ENCODE measurements around the gene CNIH1. TPM values are rescaled to one million over a fixed set of nuclear protein-coding genes. Genes with fewer than 3 reads are reported as not detected.
A peak's percentile ranks its signal among the peaks of the same experiment; 100 is the strongest.

The CNIH1 gene
- total RNA-seq = 87.3 and 128 TPM in 2 replicates
- 87.2 and 106 TPM in 2 replicates for polyA plus RNA-seq

DNA sequence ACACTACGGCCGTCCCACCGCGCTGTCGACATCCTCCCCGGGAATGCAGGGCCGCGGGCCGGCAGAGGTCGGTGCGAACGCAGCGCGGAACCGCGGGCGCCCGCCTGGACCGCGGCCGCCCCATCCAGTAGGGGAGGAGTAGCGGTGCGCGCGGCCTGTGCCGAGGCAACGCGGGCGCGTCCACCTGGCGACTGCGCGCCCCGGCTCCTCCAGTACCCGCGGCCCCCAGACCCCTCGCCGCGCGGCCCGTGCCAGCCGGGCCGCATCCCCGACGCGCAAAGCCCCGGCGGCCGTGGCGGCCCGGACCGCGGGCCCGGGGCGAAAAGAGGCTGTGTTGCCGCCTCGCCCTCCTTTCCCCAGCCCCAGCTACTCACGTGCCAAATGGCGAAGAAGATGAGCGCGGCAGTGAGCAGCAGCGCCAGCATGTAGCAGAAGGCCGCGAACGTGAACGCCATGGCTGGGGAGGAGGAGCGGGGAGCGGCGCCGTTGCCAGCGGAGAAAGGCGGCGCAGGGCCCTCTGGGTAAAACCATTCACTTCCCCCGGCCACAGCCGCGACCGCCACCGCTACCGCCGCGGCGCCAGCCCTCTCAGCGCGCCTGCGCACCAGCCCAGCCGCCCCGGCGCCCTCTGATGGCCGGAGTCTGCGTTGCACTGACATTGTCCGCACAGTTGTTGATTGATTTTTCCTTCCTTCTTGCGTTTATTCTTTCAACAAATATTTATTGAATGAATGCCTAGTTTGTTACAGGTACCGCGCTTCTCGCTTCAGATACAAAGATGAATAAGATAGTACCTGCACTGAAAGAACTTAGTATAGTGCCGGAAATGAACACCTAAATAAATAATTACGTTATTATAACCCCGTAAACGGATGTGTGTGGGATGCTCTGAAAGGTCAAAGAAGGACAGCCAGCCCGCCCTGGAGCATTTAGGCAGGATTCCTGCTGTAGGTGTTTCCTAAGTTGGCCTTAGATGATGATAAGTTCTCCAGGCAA, at the start of gene CNIH1:
Gene CNIH1 (minus strand): TSS at position 502 of the 996 bp plus-strand sequence. CDS start 47 bp downstream, at position 455.
- Histone ChIP-seq H3K27me3 (no peaks in the 10 kb centered on the region), H3K36me3 (no peaks in the 10 kb centered on the region), H3K4me3 (peak within 1 kb of the TSS; percentile 69), H3K27ac (peak within 1 kb of the TSS; percentile 95), H3K4me1 (ENCODE audit: low read depth) (peaks cover 10% of the 10 kb centered on the region), H3K9me3 (ENCODE audit: low read depth) (no peaks in the 10 kb centered on the region)
- TF ChIP-seq, protein P1, sequence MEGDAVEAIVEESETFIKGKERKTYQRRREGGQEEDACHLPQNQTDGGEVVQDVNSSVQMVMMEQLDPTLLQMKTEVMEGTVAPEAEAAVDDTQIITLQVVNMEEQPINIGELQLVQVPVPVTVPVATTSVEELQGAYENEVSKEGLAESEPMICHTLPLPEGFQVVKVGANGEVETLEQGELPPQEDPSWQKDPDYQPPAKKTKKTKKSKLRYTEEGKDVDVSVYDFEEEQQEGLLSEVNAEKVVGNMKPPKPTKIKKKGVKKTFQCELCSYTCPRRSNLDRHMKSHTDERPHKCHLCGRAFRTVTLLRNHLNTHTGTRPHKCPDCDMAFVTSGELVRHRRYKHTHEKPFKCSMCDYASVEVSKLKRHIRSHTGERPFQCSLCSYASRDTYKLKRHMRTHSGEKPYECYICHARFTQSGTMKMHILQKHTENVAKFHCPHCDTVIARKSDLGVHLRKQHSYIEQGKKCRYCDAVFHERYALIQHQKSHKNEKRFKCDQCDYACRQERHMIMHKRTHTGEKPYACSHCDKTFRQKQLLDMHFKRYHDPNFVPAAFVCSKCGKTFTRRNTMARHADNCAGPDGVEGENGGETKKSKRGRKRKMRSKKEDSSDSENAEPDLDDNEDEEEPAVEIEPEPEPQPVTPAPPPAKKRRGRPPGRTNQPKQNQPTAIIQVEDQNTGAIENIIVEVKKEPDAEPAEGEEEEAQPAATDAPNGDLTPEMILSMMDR (IDR thresholded peaks at IDR 0.05; ENCODE audit: low read depth, low read length) = peak; percentile 94
- peak; percentile 95 to 96 for DNase-seq (ENCODE audit: low read depth in 1 of 2, low spot score in 1 of 2)

DNA sequence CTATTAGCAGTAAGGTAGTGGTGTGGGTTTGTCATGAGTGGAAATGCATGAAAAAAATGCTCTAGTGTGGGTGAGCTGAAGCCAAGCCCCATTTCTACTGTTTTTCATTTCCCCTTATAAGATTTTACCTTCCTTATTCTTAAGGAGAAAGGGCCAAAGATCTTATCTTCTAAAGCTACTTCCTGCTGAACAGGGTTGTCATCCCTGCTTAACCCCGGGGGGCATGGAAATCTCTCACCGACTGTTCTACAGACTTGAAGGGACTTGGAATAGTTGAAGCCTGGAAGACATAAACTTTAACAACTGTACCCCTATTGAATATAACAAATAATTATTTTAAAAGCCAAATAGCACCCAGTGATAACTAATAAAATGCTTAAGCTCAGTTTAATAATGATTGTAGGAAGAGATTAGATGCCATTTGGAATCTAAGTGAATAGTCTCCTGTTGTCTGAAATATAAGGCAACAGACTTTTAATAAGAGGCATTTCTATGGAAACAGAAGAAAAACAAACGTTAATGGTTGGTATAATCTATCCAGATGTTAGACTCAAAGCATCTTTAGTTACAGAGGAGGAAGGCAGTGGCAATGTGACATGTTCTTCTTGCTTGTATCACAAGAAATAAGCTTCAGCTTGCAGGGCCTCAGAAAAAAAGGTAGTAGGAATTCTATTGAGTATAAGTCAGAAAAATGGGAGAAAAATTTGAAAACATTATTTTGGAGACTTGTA, 49.4 kb upstream of the CNIH1 start:
- Histone ChIP-seq H3K36me3 (no peaks in the 10 kb centered on the region), H3K27me3 (no peaks in the 10 kb centered on the region), H3K4me1 (ENCODE audit: low read depth) (peaks cover 11% of the 10 kb centered on the region), H3K4me3 (no peak overlapping the region), H3K27ac (no peak overlapping the region), H3K9me3 (ENCODE audit: low read depth) (no peaks in the 10 kb centered on the region)
- DNase-seq (ENCODE audit: low read depth in 1 of 2, low spot score in 1 of 2) = no peak
- TF ChIP-seq, protein P1 (IDR thresholded peaks at IDR 0.05; ENCODE audit: low read depth, low read length) = no peak

DNA sequence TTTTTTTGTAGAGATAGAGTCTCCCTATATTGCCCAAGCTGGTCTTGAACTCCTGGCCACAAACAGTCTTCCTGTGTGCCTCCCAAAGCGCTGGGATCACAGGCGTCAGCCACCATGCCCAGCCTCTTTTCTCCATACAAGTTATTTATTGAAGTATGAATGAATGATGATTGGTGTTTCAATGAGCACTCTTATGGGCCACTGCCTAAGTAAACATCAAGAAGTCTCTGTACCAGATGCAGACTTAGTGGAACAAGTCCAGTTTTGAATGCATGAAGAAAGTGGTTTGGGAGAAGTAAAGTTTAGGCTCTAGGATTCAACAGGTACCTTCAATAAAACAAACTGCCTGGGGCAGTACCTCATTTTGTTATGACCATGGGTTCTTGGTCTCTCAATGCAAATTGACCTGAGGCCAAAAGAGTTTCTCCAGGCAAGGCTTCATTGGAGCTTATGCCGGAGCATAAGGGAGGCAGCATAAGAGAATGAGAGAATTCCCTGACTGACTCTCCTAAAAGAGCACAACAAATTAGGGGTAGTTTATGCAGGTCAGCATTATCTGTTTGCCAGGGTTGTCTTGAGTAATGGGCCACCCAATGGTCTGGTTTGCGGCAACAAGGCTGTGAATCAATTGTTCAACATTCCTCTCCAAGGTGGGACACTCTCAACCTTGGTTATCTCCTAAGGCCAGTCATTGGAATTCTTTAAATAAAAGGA, 48.7 kb upstream of the CNIH1 start:
- Histone ChIP-seq H3K36me3 (no peaks in the 10 kb centered on the region), H3K27ac (peak overlapping the region; percentile 86), H3K27me3 (no peaks in the 10 kb centered on the region), H3K4me3 (no peak overlapping the region), H3K4me1 (ENCODE audit: low read depth) (peaks cover 15% of the 10 kb centered on the region), H3K9me3 (ENCODE audit: low read depth) (no peaks in the 10 kb centered on the region)
- TF ChIP-seq, protein P1 (IDR thresholded peaks at IDR 0.05; ENCODE audit: low read depth, low read length) = no peak
- DNase-seq (ENCODE audit: low read depth in 1 of 2, low spot score in 1 of 2) = no peak

DNA sequence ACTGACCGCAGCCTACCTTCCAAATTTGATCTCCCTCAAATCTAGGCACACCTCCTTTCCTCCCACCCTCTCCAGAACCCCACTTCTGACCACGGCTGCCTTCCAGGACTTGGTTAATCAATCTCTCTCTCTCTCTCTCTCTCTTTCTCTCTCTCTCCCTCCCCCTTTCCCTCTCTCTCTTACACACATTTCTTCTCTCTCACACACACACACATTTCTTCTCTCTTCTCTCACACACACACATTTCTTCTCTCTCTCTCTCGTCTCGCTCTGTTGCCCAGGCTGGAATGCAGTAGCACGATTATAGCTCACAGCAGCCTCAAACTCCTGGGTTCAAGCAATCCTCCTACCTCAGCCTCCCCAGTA, 48.1 kb upstream of the CNIH1 start:
- peak overlapping the region; percentile 86 for H3K27ac ChIP-seq
- DNase-seq (ENCODE audit: low read depth in 1 of 2, low spot score in 1 of 2) = no peak

More for the DNA sequence above, 48.1 kb upstream of the CNIH1 start:
- TF ChIP-seq, protein P1 (IDR thresholded peaks at IDR 0.05; ENCODE audit: low read depth, low read length) = no peak
- Histone ChIP-seq H3K36me3 (no peaks in the 10 kb centered on the region), H3K9me3 (ENCODE audit: low read depth) (no peaks in the 10 kb centered on the region), H3K4me3 (peak overlapping the region; percentile 89), H3K27me3 (no peaks in the 10 kb centered on the region), H3K4me1 (ENCODE audit: low read depth) (peaks cover 15% of the 10 kb centered on the region)
